Activated naive CD8-positive, alpha-beta T cell treated with anti-CD3 and anti-CD28 coated beads, Interleukin-2, amount 50 U/mL, for 16 hours (primary cell): Measurements from ENCODE around the gene ZFPL1.
"Not testable (repeated sequence)": the region's sequence is repeated elsewhere in the genome, so short reads cannot be mapped to it uniquely, and the experiment has no call there.

Source experiments
- DNase-seq: peaks from one replicate; pipeline ENCODE4 v3.0.0-alpha.2; 2020; ENCODE audit warnings: low read depth, low spot score

ZFPL1 gene

DNA sequence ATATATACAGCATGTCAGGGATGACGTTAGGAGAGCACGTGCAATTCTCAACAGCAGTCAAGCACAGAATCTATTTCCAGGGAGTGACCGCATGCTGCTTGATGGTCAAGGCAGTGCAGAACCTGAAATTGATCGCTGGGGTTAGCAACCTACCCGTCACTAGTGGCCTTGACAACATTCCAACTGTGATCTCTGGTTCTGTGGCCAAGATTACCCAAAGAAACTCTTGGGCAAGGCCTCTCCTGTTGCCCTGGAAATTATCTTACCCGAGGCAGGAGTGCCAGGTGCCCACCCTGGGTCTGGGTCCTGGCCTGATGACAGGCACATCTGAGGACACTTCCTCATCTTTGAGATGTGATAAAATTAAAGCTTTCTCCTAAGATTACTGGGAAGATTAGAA, 29.8 kb downstream of the ZFPL1 start:
- no peak for DNase-seq

DNA sequence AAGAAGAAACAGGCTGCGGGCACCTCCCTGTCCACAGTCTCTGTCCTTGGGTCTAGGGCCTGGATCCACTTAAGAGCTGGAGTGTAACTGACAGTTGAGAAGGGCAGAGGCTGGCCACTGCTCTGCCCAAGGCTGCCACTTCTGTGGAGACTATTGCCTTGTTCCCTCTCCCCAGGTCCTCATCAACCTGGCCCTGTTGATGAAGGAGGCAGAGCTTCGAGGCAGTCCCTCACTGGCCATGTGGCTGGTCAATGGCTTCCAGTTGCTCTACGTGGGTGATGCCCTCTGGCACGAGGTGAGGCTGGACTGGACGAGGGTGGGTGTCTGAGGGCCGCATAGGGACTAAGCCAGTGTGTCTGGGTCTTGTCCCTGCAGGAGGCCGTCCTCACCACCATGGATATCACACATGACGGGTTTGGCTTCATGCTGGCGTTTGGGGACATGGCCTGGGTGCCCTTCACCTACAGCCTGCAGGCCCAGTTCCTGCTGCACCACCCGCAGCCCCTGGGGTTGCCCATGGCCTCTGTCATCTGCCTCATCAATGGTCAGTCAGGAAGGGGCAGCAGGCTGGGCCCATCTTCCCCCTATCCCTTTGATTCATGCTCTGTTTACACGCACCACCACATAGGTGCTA, 30.6 kb downstream of the ZFPL1 start:
- no peak for DNase-seq

DNA sequence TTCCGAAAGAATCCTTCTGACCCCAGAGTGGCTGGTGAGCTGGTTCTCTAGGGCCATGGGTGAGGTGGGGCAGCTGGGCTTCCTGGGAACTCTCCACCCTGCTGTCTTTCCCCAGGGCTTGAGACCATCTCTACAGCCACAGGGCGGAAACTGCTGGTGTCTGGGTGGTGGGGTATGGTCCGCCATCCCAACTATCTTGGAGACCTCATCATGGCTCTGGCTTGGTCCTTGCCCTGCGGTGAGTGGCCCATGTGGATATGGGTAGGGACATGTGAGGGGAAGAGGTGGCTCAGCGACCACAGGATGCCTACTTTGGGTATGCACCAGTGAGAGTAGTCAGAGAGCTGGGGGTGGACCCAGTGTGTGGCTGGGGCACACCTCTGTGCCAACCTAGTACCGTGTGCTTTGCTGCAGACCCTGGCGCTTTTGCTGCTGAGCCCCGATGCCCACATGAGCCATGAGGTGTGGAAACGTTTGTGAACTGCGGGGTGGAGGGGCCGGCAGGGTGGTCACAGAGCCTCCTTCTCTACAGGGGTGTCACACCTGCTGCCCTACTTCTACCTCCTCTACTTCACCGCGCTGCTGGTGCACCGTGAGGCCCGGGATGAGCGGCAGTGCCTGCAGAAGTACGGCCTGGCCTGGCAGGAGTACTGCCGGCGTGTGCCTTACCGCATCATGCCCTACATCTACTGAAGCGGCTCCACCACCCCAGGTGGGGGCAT, 31.5 kb downstream of the ZFPL1 start:
- no peak for DNase-seq

DNA sequence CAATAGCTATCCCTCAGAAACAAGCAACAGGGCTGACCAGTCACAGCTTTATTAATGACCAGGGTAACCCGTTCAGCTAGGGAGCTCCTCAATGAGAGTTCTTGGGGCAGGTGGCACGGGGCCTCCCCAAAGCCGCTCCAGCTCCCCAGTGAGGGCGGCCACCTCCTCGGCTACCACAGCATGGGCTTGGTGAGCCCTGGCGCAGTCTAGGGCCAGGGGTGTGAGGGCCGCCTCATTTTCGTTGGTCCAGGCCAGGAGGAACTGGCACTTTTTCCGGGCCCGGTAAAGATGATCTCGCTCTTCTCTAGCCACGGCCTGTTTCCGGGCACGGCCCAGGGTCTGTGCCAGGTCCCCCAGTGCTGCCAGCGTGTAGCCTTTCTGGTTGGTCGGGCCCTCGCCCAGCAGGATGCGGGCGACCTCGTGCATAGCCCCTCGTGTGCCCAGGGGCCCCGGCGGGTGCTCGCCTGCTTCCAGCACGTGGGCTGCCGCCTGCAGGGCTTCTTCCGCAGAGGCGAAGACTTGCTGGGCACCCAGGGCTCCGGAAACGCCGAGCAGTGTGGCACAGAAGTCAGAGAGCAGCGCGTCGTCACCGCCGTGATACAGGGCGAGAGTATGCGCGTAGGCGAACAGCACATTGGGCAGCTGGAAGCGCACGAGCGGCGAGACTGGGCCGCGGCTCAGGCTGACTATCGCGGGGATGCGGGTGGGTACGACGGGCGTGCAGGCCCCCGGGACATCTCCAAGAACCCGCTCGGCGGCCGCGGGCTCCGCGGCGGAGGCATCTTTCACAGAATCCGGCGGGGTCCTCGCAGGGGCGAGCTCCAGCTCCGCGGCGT, 32.6 kb downstream of the ZFPL1 start:
- peak; percentile 31 for DNase-seq

DNA sequence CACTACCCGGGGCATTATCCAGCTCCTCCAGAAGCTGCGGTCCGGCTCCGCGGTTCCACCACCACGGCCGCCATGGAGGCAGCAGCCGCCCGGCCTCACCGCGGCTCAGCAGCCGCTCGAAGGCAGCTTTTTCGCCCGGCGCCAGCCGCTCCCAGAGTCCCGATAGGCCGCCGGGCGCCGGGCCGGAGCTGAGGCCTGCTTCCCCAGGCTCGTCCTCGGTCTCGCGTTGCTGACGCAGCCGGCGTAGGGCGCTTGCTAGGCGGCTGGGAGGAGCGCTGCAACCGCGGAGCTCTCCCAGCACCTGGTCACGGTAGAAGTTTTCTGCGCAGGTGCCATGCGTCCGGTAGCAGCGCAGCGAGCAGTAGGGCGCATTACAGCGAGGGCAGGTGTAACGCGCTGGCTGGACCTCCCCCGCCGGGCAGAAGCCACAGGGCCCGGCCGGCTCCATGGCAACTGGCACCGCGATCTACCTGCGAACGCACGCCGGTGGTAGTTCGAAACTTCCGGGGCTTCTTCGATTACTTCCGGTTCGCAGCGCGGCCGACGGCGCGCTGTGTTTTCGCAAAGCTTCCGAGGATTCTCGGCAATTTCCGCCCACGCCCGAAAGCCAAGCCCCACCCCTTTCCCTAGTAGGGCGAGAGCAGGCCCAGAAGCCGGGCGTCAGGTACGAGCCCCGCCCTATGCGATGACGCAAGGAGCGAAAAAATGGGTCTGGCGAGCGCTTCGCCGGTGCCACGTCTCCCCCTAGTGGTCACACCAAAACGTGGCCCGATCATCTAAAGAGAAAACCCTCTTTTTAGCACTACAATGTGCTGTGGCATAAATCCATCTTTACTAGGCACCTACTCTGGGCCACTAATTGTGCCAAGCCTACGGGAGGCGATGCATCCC, 33.4 kb downstream of the ZFPL1 start, which contains the start of gene ZNHIT2:
Gene ZNHIT2 (minus strand): TSS at position 496 of the 891 bp plus-strand sequence. CDS start 48 bp downstream, at position 448.
- DNase-seq, result peak; percentile 100

DNA sequence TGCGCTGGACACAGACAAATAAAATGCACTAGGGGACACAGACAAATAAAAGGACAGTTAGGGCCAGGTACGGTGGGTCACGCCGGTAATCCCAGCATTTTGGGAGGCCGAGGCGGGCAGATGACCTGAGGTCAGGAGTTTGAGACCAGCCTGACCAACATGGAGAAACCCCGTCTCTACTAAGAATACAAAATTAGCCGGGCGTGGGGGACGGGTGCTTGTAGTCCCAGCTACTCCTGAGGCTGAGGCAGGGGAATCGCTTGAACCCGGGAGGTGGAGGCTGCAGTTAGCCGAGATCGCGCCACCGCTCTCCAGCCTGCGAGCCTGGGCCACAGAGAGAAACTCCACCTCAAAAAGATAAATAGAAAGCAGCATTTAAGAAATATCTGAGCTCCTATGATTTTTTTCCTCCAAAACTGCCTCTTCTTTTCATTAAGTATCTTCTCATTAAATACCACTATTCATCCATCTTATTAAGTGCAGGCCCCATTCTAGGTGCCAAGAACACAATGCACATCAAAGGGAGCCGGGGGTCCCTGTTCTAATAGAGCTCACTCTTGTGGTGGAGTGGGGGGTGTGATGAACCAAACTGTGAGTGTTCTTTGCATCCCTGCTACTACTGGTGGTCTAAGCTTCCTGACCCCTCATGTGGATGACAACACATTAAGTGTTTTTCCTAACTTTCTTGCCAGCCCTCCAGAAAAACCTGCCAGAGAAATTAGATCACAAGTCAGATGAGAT, 34.2 kb downstream of the ZFPL1 start:
- no peak for DNase-seq

DNA sequence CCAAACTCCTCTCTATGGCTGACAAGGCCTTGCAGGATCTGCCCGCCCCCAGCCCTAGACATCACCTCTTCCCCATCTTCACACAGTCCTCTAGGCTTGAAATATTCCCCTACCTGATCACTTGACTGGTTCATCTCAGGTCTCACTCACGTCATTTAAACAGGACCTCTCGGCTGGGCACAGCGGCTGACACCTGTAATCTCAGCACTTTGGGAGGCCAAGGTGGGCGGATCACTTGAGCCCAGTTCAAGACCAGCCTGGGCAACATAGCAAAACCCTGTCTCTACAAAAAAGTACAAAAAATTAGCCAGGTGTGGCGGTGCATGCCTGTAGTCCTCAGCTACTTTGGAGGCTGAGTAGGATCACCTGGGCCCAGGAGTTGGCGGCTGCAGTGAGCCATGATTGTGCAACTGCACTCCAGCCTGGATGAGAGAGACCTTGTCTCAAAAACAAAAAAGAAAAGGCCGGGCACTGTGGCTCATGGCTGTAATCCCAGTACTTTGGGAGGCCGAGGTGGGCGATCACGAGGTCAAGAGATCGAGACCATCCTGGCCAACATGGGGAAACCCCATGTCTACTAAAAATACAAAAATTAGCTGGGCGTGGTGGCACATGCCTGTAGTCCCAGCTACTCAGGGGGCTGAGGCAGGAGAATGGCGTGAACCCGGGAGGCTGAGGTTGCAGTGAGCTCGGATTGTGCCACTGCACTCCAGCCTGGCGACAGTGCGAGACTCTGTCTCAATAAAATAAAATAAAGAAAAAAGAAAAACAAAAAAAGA, 35.1 kb downstream of the ZFPL1 start:
- not testable (repeated sequence) for DNase-seq

DNA sequence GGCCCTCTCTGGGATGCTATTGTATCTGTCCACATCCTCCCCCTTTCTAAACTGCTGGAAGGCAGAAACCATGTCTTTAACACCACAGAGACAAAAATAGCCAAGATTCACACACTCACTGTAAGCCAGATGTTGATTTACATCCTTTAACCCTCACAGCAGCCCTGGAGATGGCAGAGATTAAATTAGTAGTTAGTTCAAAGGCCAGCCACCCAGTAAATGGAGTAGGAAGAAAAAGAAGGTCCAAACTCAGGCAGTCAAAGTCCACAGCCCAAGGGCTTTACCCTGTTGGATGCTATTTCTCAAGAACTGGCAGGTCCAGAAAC, 35.6 kb downstream of the ZFPL1 start:
- no peak for DNase-seq

DNA sequence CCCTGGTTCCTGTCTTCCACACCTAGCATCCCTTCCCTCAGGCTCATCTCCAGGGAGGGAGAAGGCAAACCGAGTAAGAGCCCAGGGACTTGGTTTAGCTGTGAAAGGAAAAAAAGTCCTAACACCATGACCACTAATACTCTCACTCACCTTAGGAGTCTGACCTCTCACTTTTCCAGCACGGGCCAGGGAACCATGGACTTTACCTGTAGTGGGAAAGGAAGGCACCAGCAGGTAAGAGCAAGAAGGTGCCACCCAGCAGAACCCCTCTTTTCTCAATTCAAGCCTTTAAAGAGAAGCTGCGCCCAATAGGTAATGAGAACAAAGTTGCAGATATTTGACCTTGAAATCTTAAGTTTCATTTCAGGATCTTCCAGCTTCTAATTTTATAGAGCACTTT, 36.8 kb downstream of the ZFPL1 start:
- DNase-seq, result no peak

DNA sequence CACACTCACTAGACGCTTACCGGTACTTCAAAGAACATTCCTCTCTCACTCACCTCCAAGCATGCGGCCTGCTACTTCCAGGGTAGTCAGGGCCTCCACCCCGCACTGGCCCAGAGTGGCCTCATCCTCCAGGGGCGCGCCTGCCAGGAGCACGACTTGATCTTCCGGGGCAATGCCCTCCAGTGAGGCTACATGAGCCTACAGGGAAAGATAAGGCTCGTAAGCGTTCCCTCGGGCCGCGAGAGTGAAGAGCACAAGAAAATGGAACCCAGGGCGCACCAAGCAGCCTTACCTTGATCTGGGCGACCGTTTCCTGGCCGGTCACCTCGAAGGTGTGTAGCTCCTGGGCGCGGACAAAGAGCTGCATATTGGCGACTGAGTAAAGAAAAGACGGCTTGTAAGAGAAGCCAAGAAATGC, 37.4 kb downstream of the ZFPL1 start:
- DNase-seq, result no peak

DNA sequence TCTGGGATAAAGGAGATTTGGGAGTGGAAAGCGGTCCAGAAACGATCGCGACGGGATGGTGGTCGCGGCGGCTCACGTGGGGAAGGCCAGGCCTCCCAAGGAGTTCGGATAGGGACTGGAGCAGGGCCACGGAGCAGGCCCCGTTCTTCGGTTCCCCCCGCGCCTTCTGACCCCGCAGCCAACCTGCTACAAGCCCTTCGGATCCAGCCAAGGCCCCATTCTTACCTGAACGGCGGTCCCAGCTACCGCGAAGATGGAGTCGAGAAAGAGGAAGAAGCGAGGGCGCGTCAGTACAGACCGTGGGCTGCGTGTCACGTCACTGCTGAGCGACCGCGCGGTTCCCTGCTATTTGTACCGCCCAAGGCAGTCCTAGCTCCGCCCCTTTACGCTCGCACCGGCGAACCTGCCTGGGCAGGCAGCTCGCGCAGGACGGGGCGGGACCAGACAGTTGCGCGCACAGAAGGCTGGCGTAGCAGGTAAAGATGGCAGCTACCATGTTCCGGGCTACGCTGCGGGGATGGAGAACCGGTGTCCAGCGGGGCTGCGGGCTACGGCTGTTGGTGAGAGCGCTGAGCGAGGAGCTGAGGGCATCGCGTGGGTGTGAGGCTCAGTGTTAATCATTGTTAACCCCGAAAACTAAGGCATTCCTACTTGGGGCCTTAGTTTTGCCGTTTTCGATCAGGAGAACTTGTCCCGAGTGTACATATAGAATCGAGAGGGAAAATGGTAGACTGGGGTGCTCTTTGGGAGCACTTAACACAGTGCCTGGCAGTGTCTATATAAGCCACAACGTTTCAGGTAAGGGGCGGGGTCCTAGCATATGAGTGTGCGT, 38.1 kb downstream of the ZFPL1 start, which contains the start of the genes FAU and MRPL49:
Gene FAU (minus strand): TSS at position 270 of the 832 bp plus-strand sequence. CDS start 321 bp downstream, outside the sequence.
Gene MRPL49 (plus strand): TSS at position 457 of the 832 bp plus-strand sequence. CDS start 26 bp downstream, at position 483.
- DNase-seq, result peak; percentile 99

DNA sequence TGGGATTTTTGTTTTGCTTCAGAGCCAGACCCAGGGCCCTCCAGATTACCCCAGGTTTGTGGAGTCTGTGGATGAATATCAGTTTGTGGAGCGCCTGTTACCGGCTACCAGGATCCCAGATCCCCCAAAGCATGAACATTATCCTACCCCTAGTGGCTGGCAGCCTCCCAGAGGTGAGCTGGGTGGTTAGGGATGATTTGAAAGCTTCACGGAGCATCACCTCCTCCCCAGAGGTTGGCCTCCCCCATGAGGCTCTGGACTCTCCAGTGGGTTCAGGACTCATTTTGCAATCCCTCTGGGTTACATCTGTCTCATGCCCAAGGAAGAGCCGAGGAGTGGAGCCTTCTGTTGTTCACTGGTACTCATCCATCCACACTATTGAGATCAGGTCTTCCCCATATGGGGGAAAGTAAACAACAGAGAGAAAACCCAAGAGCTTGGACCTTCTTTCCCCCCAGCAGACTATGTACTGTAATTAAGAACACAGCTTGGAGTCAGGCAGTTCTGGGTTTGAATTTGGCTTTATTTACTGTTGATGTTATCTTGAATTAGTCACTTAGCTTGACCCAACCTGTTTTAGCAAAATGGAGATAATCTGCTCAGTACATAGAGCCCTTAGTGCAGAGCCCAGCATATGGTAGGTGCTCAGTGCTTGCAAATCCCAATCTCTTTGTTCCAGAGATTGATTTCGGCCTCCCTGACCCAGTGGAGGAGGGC, 40.6 kb downstream of the ZFPL1 start:
- no peak for DNase-seq

DNA sequence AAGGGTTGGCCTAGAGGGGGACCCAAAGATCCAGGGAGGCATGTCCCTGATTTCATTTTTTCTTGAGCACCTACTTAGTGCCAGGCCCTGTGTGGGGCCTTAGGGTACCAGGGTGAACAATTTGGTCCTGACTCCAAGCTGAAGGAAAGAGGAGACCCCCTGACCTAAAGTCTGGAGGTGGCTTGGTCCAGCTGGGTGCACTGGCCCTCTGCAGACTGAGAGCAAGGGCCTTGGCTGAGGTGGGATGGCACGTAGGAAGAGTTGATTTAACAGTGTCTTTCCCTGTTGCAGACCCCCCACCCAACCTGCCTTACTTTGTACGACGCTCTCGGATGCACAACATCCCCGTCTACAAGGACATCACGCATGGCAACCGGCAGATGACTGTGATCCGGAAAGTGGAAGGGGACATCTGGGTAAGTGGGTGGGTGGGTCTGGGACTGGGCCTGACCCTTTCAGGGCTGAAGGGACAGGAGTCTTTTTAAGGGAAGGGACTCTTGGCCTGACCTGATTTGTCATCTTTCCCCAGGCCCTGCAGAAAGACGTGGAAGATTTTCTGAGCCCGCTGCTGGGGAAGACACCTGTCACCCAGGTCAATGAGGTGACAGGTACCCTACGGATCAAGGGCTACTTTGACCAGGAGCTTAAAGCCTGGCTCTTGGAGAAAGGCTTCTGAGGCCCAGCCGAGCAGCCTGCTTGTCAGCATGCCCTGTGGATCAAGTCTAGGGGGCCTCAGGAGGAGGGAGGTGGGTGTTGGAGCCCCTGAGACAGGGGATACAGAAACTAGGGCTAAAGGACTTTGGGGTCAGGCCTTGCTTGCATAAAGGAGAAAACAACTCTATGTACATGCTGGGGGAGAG, 41.4 kb downstream of the ZFPL1 start:
- DNase-seq, result no peak

DNA sequence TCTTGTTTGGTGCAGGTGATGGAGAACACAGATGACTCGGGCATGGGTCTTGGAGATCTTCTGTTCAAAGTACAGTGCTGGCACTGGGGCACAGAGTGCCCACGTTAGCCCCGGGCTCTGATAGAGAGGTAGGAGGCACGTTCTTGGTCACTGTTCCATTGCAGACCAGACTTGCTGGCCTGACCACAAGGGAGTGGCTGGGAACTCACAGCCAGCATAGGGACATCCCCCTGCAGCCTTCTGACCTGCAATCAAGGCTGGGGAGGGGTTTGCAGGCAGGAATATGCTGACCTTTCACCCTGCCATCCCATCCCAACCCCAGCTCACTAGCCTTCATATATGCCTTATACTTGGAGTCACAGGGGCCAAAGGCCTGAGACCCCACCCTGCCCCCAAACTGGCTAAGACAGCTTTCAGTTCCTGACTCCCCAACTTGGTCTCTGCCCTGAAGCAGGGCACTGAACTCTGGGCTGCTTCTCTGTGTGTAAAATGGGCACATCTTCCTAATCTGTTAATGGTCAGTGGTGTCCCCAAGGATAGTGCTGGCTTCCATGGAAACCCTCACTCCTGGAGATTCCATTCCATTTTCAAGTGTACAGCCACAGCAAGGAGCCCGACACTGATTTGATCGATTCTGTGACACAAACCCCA, 42.7 kb downstream of the ZFPL1 start:
- DNase-seq, result no peak

DNA sequence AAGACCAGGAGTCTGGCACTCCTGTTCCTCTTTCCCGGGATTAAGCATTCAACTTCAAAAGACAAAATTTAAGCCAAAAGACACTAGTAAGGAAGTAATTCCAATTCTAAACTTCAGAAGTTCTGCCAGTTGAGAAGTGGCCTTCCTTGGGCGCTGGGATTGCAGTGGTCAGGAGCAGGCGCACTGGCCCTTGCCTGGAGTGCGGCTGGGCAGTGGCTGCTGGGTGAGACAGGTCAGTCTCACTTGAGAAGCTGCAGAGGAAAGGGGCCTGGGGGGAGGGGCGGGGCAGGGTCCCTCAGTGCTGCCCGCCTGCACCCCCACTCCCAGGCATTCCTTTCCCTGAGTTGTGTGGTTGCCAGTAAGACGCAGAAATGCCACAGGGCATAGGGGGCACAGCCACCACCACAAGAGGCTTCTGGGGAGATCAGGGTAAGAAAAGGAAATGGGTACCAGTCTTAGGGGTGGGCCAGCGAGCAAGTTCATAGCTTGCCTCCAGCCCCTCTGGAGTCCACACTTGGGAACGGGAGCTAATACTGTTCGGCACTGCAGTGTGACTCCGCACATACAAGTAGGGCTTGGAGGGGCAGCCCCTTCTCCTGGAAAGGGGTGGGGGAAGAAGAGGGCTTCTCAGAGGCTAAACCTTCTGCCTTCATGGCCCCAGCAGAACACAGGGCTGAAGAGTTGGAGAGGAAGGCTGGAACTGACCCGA, 43.6 kb downstream of the ZFPL1 start:
- no peak for DNase-seq
